HG03442 (cell line): ENCODE results near the gene ANAPC7.
"Not testable (repeated sequence)": the region's sequence is repeated elsewhere in the genome, so short reads cannot be mapped to it uniquely, and the experiment has no call there.

Experiments used
- ATAC-seq: cut with Tn5 transposase; IDR thresholded peaks from one replicate; pipeline ENCODE4 v1.9.1; 2021; ENCODE audit warnings: mild to moderate bottlenecking, moderate library complexity; ENCODE audit not compliant: unreplicated experiment

Gene ANAPC7

DNA sequence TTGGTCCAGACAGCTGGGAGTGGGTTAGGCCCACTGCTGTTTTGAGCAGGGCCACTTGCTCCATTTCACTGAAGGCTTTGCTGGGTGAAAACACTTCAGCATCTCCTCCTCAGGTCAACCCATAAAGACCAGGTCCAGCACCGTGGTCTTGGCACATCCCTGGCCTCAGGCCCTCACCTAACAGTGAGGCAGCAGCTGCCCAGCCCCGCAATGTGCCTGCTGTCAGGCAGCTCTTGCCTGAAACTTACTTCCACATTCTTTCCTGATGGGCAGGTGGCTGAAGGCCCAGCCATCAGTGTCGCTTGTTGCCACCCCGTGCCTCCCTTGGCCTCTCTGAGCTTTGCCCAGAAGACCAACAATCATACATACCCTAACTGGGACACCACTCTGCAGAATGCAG is 54.4 kb downstream of the ANAPC7 start:
- no peak for ATAC-seq

DNA sequence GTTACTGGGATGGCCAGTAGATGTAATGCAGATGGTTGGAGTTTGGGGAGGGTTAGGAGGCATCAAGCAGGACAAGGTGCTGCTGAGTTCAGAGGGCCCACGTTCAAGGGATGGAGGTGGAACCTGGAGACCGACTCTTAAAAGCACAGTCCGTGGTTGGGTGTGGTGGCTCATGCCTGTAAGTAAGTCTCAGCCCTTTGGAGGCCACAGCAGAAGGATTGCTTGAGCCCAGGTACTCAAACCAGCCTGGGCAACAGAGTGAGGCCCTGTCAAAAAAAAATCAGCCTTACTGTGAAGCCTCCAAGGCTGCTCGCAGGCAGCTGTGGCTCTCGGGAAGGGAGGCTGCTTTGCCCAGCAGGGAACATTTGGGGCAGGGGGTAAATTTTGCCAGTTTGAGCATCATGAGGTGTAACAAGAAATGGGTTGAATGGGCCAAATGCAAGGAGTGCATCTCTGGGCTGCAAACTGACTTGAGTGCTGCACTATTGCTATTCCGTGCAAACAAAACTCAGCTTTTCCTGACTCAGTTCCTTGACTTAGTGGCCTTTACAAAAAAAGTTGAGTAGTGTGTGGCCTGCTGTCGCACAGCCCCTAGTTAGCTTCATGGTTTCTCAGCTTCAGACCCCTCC is 55.0 kb downstream of the ANAPC7 start:
- ATAC-seq: no peak

DNA sequence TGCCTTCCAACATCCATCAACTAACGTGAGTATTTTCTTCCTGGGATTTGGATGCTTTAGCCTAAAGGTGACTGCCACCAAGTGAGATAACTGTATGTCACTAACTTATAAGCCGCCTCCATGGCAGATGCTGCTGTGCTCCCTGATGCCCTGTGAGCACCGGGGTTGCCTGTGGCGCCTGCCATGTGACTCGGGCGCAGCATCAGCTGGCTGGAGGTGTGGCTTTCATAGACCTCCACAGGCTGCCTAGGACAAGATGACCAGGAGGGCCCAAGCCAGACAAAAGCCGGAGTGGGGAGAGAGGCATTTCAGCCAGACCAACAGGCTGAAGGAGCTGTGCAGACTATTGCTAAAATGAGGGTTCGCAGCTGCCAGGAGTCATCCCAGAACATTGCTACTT is 55.7 kb downstream of the ANAPC7 start:
- no peak for ATAC-seq

DNA sequence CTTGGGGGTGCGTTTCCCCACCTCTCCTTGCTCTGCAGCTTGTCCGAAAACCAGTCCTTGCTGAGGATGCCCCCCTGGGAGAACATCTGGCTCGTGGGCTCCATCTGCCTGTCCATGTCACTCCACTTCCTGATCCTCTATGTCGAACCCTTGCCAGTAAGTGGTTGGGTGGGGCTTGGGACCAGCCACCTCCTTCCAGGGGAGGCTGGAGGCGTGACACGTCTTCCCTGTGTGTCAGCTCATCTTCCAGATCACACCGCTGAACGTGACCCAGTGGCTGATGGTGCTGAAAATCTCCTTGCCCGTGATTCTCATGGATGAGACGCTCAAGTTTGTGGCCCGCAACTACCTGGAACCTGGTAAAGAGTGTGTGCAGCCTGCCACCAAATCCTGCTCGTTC is 57.5 kb downstream of the ANAPC7 start:
- ATAC-seq: no peak

DNA sequence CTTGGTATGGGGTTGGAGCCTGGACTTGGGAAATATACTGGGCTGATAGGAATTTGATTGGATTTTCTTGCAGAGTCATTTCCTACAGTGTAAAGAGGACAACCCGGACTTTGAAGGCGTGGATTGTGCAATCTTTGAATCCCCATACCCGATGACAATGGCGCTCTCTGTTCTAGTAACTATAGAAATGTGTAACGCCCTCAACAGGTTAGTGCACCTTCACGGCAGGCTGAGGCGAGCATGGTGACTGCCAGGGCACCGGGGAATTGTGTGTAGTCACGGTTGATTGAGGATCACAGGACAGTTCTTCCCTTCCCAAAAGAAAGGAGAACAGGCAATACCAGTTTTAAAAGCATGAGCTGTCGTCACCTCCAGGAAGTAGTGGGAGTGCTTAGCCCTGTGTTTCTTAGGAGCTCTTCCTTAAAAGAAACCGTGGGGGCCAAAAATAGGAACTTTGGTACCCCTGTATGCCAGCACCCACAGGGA is 58.3 kb downstream of the ANAPC7 start:
- ATAC-seq: no peak

DNA sequence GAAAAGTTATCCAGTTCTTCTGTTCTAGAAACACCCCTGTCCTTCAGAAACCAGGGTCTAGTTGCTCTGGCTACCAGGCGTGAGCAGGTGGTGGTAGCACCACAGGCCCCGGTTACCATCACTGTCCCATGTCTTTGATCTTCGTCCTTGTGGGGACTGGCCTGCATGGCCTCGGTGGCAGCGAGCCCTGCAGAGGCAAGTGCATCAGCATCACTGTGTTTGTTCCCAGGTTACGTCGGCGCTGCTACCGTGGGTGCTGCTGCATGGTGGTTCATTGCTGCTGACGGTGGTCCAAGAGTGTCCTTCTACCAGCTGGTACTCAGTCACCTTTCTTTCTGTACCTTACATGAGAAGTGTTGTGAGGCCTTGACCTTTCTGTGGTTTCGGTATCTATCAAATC is 58.9 kb downstream of the ANAPC7 start:
- no peak for ATAC-seq

DNA sequence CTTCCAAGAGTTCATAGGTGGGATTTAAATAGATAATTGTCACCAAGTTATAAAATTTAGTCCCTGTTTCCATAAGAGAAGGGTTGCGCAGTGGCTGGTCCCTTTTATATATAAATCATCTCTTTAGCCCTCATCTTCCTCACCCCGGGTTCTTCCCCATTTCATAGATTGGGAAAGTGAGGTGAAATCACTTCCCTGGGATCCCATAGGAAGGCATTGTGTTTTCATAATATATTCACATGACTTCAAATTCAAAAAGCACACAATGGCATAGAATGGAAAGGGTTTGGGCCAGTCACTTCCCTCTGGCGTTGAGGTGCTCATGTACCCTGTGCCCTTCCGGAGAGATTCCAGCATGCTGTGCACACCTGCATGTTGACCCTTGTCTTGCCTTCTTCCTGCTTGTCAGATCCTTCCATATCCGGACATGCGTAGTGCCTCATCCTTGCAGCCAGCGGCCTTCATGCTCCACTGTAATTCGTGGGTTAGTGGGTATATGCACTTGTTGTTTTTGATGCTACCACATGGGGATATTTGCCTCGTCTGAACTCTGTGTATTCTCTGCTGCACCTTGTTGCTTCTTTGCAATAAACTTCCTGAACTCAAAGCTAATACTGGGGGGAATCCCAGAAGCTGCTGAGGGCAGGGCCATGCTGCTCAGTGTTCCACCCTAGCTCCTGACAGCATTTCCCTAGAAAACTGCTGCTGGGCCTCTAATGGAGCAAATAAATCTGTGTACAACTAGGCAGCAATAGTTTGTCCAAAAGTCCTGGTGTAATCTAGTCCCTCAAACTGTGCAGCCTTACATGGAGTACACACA is 59.6 kb downstream of the ANAPC7 start:
- ATAC-seq: no peak

DNA sequence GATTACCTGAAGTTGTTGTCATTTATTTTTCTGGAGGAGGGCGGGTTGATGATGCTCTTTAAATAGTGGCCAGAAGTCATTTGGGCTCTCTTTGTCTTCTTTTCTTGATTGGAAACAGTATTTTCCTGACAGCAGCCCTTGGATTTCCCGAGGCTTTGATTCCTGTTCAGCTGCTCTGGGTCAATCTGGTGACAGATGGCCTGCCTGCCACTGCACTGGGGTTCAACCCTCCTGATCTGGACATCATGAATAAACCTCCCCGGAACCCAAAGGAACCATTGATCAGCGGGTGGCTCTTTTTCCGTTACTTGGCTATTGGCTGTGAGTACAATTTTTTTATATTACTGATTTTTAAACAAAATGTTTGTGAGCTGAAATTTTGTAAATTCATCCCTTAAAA is 60.4 kb downstream of the ANAPC7 start:
- ATAC-seq: no peak

DNA sequence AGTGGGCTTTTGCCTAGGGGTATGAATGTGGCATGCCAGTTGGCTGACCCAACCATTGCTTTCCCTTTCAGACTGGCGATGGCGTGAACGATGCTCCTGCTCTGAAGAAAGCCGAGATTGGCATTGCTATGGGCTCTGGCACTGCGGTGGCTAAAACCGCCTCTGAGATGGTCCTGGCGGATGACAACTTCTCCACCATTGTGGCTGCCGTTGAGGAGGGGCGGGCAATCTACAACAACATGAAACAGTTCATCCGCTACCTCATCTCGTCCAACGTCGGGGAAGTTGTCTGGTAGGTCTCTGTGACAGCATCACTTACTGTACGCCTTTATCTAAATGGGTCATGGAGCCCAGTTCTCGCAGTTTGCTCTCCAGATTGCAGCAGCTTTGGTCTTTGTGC is 61.4 kb downstream of the ANAPC7 start:
- no peak for ATAC-seq

DNA sequence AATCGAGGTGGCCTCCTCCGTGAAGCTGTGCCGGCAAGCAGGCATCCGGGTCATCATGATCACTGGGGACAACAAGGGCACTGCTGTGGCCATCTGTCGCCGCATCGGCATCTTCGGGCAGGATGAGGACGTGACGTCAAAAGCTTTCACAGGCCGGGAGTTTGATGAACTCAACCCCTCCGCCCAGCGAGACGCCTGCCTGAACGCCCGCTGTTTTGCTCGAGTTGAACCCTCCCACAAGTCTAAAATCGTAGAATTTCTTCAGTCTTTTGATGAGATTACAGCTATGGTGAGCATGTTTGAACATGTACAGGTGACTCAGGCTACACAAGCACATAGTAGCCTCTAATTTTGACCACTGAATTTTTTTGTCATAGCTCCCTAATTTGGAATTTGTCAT is 62.8 kb downstream of the ANAPC7 start:
- ATAC-seq: no peak

DNA sequence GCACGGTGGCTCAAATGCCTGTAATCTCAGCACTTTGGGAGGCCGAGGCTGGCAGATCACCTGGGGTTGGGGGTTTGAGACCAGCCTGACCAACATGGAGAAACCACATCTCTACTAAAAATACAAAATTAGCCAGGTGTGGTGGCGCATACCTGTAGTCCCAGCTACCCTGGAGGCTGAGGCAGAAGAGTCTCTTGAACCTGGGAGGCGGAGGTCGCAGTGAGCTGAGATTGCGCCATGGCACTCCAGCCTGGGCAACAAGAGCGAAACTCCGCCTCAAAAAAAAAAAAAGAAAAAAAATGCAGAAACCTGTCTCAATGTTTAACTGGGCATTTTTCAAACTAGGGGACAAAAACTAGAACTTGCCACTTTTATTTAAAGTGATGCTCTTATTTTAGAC is 63.2 kb downstream of the ANAPC7 start:
- ATAC-seq: not testable (repeated sequence)

DNA sequence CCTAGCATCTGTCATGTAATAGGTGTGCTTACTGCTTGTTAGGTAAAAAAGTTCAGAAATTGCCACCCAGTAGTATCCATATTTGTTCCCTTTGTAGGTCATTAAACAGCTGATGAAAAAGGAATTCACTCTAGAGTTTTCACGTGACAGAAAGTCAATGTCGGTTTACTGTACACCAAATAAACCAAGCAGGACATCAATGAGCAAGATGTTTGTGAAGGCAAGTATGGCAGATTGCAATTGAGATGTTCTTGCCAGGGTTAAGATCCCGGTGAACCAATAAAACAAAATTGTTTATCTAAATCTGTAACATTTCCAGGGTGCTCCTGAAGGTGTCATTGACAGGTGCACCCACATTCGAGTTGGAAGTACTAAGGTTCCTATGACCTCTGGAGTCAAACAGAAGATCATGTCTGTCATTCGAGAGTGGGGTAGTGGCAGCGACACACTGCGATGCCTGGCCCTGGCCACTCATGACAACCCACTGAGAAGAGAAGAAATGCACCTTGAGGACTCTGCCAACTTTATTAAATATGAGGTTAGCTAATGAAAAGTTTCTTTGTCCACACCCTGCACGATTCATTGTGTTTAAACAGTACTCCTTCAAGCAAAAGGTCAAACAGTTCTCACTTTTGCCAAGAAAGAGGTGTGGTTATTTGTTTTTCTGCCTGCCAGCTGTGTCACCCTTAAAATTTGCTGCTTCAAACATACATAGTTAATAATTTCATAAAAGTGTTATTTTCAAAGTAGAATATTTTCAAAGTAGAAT is 64.1 kb downstream of the ANAPC7 start:
- no peak for ATAC-seq

DNA sequence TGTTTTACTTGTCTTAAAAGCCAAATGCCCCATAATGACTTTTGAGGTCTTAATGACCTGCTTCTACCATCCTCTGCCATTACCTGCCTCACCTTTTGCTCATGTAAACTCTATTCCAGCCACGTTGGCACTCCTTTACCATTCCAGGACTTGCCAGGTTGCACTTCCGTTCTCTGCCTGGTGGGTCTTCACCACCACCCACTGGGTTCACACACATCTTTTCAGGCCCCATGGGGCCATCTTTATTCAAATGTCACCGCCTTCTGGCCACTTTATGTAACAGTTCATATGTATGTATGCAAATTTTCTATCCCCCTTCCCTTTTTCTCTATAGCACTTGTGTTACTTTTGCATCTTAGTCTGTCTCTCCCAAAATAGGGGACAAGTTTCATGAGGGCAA is 64.8 kb downstream of the ANAPC7 start:
- ATAC-seq: no peak

DNA sequence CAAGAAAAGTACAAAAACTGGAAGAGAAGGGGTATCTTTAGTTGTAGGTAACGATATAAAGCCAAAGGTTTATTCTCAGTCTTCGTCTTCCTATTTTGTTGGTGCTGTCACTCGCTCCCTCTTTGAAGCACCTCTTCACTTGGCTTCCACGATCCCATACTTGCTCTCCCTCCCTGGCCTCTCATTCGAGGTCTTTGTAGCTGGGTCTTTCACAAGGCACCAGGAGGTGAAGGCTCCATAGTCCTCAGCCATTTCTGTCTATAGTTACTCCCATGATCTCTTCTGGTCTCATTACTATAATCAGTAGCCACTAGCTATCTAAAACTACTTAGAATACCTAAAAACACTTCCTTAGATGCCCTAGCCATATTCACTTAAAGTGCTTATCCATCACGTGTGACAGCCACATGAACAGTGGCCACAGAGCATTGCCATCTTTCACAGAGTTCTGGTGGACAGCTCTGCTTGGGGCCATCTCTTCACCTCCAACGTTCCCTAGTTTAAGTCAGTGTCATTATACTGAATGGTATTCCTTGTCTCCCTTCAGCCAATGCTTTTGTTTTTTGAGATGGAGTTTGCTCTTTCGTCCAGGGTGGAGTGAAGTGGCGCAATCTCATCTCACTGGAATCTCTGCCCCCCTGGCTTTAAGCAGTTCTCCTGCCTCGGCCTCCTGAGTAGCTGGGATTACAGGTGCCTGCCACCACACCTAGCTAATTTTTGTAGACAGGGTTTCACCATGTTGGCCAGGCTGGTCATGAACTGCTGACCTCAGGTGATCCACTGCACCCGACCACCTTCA is 65.4 kb downstream of the ANAPC7 start:
- no peak for ATAC-seq

DNA sequence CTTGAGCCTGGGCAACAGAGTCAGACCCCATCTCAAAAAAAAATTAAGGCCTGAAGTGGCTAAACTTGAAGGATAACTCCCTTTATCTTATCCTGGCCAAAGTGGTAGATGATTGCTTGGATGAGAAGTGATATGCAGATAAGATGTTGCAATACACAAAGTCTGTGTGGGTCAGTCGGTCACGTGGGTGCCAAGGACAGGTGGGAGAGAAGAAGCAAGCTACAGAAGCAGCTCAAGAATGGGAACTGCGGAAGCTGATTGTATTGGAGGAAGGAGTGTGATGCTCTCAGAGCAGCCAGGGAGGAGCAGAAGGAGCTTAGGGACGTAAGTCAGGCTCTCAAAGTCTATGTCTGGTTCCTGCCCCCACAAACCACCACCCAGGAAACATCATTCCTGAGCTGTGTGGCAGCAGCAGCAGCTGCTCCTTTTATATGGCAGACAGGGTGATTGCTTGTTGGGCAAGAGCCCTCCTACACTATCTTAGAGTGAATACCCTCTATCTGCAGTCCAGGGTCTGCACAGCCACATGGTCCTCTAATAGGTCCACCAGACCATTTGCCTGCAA is 67.9 kb downstream of the ANAPC7 start:
- no peak for ATAC-seq

DNA sequence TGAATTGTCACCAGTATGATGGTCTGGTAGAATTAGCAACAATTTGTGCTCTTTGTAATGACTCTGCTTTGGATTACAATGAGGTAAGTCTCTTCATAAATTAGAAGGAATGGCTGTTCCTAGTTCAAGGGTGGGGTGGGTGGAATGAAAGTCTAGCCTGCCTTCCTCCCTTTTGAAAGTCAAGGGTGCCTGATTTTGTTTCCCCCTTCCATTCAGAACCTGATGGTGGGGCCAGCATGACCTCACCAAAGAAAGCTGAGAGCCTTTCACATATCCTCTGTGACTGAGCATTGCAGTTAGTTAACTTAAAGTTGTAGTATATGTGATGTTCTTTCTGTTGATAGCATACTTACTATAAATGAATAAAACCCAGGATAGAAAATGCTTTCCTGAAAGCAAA is 70.3 kb downstream of the ANAPC7 start:
- ATAC-seq: no peak

DNA sequence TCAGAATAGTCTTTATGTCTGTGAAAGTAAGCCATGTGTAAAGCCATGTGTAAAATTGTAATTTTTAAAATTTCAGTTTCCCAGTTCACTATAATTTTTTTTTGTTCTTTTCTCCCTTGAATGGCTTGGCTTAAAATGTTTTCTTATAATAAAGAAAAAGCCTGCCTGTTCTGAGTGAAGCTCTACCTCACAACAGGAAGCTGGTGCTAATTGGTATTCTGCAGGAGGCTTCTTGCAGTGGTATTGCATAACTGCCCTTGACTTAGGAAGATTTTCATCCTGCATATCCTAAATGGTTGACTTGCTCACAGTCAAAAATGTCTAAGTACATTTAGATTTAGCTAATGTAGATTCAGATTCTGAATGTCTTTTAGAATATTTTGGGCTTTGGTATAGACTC is 73.0 kb downstream of the ANAPC7 start:
- ATAC-seq: no peak

DNA sequence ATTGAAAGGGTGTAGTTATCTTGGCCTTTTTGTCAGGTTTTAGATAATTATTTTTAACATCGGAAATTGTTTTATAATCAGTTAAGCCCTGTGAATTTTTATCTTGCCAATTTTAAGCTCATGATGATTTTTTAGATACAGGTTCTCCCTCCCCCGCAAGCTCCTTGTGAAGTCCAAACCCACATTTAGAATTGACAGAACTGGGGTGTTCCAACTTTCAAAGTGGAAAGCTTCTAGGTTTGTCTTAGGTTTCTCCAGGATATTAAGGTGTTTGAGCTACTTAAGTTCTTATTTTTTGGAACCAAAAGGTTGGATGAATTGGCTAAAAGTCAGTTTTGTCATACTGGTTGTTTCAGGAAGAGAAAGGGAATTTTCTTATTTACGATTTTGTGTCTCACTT is 73.4 kb downstream of the ANAPC7 start:
- no peak for ATAC-seq

DNA sequence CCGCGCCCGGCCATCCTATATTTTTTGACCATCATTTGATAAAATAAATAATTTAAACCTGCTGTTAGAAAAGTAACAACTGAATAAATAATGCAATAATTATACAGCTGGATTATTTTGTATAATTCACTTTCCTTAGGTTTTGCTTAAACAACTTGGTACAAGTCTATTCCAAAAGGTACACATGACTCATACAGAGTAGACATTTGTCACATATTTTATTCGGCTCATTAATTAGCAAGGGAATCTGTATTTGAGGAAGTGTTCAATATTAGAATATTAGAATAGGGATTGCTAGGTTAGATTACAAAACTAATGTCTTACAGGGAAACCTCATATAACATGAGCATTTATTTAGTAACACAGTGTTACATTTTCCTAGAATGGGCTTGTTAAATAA is 73.8 kb downstream of the ANAPC7 start:
- no peak for ATAC-seq
